HG02678 (cell line): ENCODE data around the gene DLG1.
A peak's percentile ranks its signal among the peaks of the same experiment; 100 is the strongest.
"Not testable (repeated sequence)": the region's sequence is repeated elsewhere in the genome, so short reads cannot be mapped to it uniquely, and the experiment has no call there.

ENCODE experiments used
- ATAC-seq: cut with Tn5 transposase; IDR thresholded peaks from one replicate; pipeline ENCODE4 v1.9.1; 2021; ENCODE audit warnings: mild to moderate bottlenecking, moderate library complexity; ENCODE audit not compliant: unreplicated experiment

Gene DLG1

DNA sequence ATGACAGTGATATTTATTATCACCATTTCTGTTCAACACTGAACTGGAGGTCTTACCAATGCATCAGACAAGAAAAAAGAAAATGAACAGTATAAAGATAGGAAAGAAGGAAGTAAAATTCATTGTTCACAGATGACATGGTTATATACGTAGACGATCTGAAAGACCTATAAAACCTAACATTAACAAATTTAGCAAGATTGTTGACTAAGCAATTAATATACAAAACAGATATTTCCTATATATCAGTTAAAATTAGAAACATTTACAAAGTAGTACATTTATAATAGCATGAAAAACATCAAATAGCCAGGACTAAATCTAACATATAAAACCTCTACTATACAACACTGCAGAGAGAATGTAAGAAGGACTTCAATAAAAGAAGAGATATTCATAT, 176.0 kb downstream of the DLG1 start:
- ATAC-seq = no peak

- no peak for ATAC-seq
Measured at GRCh38 chr3:197117114-197117513, 181.3 kb downstream of the DLG1 start.

GRCh38 chr3:197114007-197114406, 184.4 kb downstream of the DLG1 start:
- no peak for ATAC-seq

DNA sequence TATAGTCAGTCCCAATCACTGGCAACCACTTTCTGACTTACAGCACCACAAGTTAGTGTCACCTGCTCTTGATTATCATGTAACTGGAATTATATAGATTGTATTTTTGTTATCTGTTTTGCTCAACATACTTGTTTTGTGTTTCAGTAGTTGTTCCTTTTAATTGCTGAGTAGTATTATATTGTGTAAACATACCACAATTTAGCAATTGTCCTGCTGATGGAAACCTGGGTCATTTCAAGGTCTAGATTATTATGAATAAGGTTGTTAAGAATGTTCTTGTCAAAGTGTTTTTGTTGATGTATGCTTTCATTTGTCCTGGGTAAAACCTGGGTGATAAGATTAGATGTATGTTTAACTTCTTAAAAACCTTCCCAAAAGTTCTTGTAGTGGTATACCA, 186.7 kb downstream of the DLG1 start:
- no peak for ATAC-seq

DNA sequence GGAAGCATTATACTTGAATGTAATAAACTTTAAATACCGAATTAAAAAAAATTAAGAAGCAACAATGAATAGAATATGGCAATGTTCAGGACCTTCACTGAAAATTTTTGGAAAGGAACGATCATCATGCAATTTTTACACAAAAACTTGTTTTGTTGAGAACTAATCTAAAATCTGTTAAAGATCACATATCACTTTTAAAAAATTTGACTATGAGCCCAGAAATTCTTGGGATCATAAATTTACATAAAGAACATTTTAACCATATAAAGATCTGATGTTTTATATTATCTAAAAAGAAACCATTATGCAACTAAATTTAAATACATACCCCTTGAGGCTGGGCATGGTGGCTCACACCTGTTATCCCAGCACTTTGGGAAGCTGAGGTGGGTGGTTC, 192.6 kb downstream of the DLG1 start:
- ATAC-seq = no peak

- ATAC-seq = no peak
Measured at GRCh38 chr3:197104738-197105137, 193.7 kb downstream of the DLG1 start.

DNA sequence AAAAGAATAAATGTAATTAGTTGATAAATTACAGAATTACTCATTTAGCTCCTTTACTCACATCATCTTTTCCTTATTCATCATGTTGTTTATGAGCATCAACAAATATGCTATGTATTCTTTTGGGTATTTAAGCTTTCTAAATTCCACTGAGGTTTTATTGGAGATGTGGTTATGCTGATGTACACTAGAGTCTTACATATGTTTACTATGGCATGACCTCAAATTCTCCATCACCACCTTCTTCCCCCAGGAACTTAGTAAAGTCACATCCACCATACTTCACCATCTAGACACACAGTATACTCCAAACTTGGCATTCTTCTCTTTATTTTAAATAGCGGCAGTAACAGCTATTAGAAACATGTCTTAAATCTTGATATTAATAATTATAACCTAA, 194.6 kb downstream of the DLG1 start:
- no peak for ATAC-seq

GRCh38 chr3:197093871-197094270, 204.5 kb downstream of the DLG1 start:
- ATAC-seq = no peak

DNA sequence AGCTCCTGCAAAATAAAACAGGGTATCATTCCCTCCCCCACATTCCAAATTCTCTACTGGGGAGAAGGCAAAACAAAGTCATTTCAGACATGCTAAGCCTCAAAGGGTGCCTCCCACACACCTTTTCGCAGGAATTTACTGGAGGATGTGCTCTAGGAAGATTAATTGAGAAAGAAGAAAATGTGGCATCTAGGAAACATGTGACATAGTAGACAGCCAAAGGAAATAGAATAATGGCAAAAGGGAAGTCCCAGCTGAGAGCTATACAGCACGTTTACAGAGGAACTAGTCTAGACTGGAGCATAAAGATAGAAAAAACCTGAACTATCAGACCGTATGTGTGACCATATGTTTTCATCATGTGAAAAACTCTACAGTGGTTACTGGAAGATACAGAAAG, 210.0 kb downstream of the DLG1 start:
- ATAC-seq = no peak

GRCh38 chr3:197085137-197085536, 213.3 kb downstream of the DLG1 start:
- ATAC-seq = no peak

GRCh38 chr3:197083486-197083885, 214.9 kb downstream of the DLG1 start:
- no peak for ATAC-seq

- no peak for ATAC-seq
Measured at GRCh38 chr3:197082871-197083270, 215.5 kb downstream of the DLG1 start.

GRCh38 chr3:197080344-197080743, 218.1 kb downstream of the DLG1 start:
- ATAC-seq = no peak

- no peak for ATAC-seq
Measured at GRCh38 chr3:197076415-197076814, 222.0 kb downstream of the DLG1 start.

DNA sequence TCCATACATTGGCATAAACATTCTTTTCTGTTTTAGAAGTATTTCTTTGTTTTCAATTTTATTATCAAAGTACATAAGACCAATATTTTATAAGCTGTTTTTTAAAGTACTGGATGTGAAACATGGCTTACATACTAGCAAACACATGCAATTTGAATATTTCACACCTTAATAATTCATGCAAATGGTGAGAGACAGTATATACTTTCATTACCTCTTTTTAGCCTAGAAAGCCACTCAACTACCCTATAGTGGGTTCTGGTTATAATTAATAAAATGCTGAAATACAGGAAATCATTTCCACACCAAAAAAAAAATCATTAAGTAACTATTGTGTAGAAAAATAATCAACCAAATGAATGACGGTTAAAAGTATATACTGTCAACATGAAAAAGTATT, 230.3 kb downstream of the DLG1 start:
- ATAC-seq = no peak

GRCh38 chr3:197064771-197065170, 233.6 kb downstream of the DLG1 start:
- no peak for ATAC-seq

- no peak for ATAC-seq
Measured at GRCh38 chr3:197062446-197062845, 236.0 kb downstream of the DLG1 start.

- ATAC-seq = not testable (repeated sequence)
Measured at GRCh38 chr3:197051637-197052036, 246.8 kb downstream of the DLG1 start.

DNA sequence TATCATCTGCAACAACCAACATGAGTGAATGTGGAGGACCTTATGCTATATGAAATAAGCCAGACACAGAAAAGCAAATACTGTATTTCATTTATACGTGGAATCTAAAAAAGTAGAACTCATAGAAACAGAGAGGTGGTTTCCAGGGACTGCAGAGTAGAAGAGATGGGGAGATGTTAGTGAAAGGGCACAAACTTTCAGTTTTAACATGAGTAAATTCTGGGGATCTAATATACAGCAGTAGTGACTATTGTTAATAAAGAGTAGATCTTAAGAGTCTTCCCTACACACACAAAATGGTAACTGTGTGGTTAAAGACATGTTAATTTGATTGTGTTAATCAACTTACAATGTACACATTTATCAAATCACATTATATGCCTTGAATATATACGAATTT, 247.9 kb downstream of the DLG1 start:
- peak; percentile 64 for ATAC-seq

DNA sequence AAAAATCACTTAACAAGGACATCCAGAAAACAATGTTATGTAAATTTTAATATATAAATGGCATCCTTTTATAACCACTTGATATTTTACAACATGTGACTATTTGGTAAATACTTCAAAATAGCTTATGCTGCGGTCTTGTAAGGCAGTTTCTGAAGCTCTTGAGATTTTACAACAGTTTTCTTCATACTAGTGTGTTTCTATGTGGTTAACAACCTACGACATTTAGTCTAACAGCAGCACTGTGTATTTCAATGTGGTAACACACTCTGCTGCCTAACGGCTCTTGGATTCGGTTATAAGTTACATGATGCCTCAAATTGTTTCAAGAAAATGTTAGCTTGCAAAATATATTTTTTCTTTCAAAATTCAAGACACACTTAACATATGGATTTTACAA, 255.9 kb downstream of the DLG1 start:
- ATAC-seq = no peak

- ATAC-seq = no peak
Measured at GRCh38 chr3:197041875-197042488, 256.4 kb downstream of the DLG1 start.

DNA sequence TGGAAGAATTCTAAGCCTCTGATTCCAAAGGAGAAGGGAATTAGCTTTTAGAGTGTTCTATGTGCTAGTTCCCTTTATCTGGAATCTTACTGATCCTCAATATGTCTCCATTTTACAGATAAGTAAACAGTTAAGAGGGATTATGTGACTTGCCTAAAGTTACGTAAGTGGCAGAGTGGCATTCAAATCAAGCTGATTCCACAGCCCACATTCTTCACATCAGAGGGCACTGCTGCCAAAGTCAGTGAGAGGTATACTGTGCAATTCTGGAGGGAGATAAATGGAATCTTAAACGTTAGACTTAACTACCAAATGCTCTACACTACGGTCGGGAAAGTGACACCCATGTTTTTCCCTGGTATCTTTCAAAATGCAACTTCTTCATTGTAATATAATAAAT, 257.8 kb downstream of the DLG1 start:
- no peak for ATAC-seq

- ATAC-seq = no peak
Measured at GRCh38 chr3:197038679-197039462, 259.5 kb downstream of the DLG1 start.
